DOHH2 (cell line): ENCODE measurements around the gene PRXL2A.

Experiments
- CTCF ChIP-seq: fragments of 200-600 bp; sonication (generic); IDR thresholded peaks from one replicate; pipeline ENCODE4 v1.5.1; 2014; ENCODE audit warnings: antibody characterized with exemption, mild to moderate bottlenecking, low read depth, low read length; ENCODE audit not compliant: poor library complexity, severe bottlenecking
- EZH2phosphoT487 ChIP-seq: fragments of 200-600 bp; sonication (generic); IDR thresholded peaks from 2 replicates; pipeline ENCODE4 v1.6.1; 2017; ENCODE audit warnings: borderline replicate concordance, mild to moderate bottlenecking, antibody characterized with exemption, low read length, moderate library complexity, mixed read lengths

GRCh38 chr10:80421050-80421706 lies 12.8 kb downstream of the PRXL2A start:
- TF ChIP-seq CTCF (no peak), EZH2phosphoT487 (no peak)
